T-helper 1 cell treated with Interleukin-12 subunit alpha and Interleukin-12 subunit beta and Interleukin-4 antibody, amounts not matched to agents 30 μg/mL and 1 μg/mL, for 36 hours (primary cell): Measurements from ENCODE around the gene ATAT1.

Experiments
- H3K27ac Mint-ChIP-seq: one replicate; pipeline ENCODE4 v1.8.0; 2021; ENCODE audit warnings: mild to moderate bottlenecking, mixed read lengths
- H3K27me3 Mint-ChIP-seq: one replicate; pipeline ENCODE4 v1.8.0; 2021; ENCODE audit warnings: low read depth, mixed read lengths
- H3K36me3 Mint-ChIP-seq: one replicate; pipeline ENCODE4 v1.8.0; 2021; ENCODE audit warnings: low read depth, mixed read lengths
- H3K4me1 Mint-ChIP-seq: one replicate; pipeline ENCODE4 v1.8.0; 2021; ENCODE audit warnings: low read depth, mixed read lengths
- H3K4me3 Mint-ChIP-seq: one replicate; pipeline ENCODE4 v1.8.0; 2021; ENCODE audit warnings: mild to moderate bottlenecking, moderate library complexity, mixed read lengths
- H3K9me3 Mint-ChIP-seq: one replicate; pipeline ENCODE4 v1.8.0; 2021; ENCODE audit warnings: mixed read lengths

The ATAT1 gene

DNA sequence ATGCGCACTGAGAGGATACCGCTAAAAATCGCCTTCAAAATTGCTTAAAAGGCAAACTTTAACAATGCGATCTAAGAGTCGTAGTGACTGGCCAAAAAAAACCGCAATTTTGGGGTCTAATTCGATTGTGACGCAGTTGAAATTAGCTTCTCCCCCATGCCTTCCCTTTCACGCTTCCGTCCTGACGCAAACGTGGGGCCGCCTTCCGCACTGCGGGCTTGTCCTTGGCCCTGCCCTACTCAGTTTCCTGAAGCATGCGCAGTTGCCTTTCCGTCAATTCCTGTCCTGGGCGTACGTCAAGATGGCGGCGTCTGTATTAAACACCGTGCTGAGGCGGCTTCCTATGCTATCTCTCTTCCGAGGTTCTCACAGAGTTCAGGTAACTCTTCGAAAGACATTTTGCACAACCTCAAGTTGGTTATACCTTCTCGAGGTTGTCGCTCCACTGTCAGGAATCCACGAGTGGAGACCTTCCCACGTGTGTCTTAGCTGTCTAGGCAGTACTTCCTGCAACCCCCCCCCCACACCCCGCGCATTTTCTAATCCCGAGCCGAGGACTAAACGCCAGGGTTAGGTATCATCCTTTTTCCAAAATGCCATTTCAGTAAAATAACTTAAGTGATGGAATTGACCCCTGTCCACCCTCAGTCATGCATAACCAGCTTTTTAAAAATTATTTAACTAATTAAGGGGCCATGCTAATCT lies 9.0 kb upstream of the ATAT1 start, which contains the start of gene MRPS18B:
TSS of gene MRPS18B (plus strand) at position 276 of the 705 bp plus-strand sequence. CDS start at position 302, 26 bp downstream.
- Mint-ChIP-seq H3K27me3 (peaks cover 6% of the 10 kb centered on the region), H3K9me3 (no peaks in the 10 kb centered on the region), H3K36me3 (peaks cover 45% of the 10 kb centered on the region), H3K4me1 (peaks cover 32% of the 10 kb centered on the region), H3K4me3 (peak within 1 kb of the TSS; percentile 95), H3K27ac (peak within 1 kb of the TSS; percentile 98)

- H3K36me3 Mint-ChIP-seq, result peaks cover 47% of the 10 kb centered on the region
These were observed 8.3 kb upstream of the ATAT1 start for GRCh38 chr6:30618270-30618797.

DNA sequence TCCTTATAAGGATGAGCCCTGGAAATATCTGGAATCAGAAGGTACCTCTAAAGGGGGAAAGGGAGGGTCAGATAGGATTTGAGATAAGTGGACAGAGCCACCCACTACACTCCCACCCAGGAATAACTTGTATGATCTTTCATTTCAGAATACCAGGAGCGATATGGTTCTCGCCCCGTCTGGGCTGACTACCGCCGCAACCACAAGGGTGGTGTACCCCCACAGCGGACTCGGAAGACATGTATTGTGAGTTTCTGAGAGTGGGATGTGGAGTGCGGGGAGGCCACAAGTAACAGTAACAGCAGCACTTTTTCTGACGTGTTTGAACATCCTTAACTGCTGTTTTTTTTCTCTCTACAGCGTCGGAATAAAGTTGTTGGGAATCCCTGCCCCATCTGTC lies 7.1 kb upstream of the ATAT1 start:
- no peaks in the 10 kb centered on the region for H3K9me3 Mint-ChIP-seq
- peaks cover 20% of the 10 kb centered on the region for H3K4me1 Mint-ChIP-seq
- H3K4me3 Mint-ChIP-seq, result peak overlapping the region; percentile 95
- peaks cover 6% of the 10 kb centered on the region for H3K27me3 Mint-ChIP-seq
- peak overlapping the region; percentile 98 for H3K27ac Mint-ChIP-seq
- peaks cover 45% of the 10 kb centered on the region for H3K36me3 Mint-ChIP-seq

More at GRCh38 chr6:30618270-30618797, 8.3 kb upstream of the ATAT1 start:
- Mint-ChIP-seq H3K9me3 (no peaks in the 10 kb centered on the region), H3K4me3 (peak overlapping the region; percentile 95), H3K4me1 (peaks cover 29% of the 10 kb centered on the region), H3K27ac (peak overlapping the region; percentile 98), H3K27me3 (peaks cover 6% of the 10 kb centered on the region)

DNA sequence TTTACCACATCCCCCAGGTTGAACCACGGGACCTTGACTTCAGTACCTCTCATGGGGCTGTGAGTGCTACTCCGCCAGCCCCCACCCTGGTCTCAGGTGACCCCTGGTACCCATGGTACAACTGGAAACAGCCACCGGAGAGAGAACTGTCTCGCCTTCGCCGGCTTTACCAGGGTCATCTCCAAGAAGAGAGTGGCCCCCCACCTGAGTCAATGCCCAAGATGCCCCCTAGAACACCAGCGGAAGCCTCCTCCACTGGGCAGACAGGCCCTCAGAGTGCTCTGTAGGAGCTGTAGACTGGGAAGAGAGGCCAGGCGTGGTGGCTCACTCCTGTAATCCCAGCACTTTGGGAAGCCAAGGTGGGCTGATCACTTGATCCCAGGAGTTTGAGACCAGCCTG lies 1.2 kb upstream of the ATAT1 start:
- H3K4me1 Mint-ChIP-seq, result peaks cover 22% of the 10 kb centered on the region
- H3K36me3 Mint-ChIP-seq, result peaks cover 45% of the 10 kb centered on the region
- no peak overlapping the region for H3K4me3 Mint-ChIP-seq
- H3K27ac Mint-ChIP-seq, result peak overlapping the region; percentile 52
- H3K9me3 Mint-ChIP-seq, result no peaks in the 10 kb centered on the region
- H3K27me3 Mint-ChIP-seq, result no peaks in the 10 kb centered on the region

GRCh38 chr6:30635834-30636233 lies 9.2 kb downstream of the ATAT1 start:
- Mint-ChIP-seq H3K27ac (no peak overlapping the region), H3K4me3 (no peak overlapping the region), H3K4me1 (peaks cover 5% of the 10 kb centered on the region), H3K9me3 (no peaks in the 10 kb centered on the region), H3K27me3 (no peaks in the 10 kb centered on the region), H3K36me3 (peaks cover 13% of the 10 kb centered on the region)

GRCh38 chr6:30640481-30640880 lies 13.8 kb downstream of the ATAT1 start:
- Mint-ChIP-seq H3K9me3 (no peaks in the 10 kb centered on the region), H3K4me3 (no peak overlapping the region), H3K27me3 (no peaks in the 10 kb centered on the region), H3K4me1 (peaks cover 11% of the 10 kb centered on the region), H3K36me3 (peaks cover 7% of the 10 kb centered on the region), H3K27ac (no peak overlapping the region)

DNA sequence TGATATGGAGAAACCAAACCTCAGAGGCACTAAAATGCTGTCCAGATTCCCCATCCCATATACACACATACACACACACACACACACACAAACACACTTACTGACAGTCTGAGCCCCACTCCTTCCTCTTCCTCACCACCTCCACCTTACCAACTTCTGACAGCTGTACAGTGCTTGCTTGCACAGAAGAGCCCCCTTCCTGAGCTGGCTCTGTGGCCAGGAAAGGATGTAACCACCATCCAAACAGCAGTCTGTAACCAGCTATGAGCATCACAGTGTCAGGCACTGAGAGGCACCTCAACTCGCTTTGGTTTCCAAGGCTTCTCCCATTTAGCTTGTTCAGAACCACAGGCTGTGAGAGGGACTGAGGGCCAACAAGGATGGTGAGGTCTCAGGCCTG lies 14.4 kb downstream of the ATAT1 start:
- Mint-ChIP-seq H3K27me3 (no peaks in the 10 kb centered on the region), H3K4me1 (peaks cover 11% of the 10 kb centered on the region), H3K4me3 (no peak overlapping the region), H3K27ac (peak overlapping the region; percentile 62), H3K36me3 (peaks cover 11% of the 10 kb centered on the region), H3K9me3 (no peaks in the 10 kb centered on the region)

DNA sequence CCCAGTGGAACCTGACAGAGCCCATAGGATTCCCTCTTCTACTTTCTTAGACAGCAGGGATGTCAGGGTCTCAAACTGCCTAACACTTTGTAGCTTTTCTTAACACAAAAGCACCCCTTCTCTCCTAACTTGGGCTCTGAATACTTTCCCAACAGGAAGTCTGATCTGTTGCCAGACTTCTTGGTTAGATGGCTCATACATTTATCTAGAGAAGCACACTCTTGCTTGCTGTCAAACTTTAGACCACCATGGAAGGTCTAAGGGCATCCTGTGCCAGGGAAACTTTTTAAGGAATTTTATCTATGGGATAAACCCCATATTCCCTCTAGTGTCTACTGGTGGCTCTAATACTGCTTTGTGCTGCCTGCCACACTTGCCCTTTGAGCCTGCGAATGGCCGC lies 17.0 kb downstream of the ATAT1 start:
- H3K9me3 Mint-ChIP-seq, result no peaks in the 10 kb centered on the region
- peaks cover 20% of the 10 kb centered on the region for H3K4me1 Mint-ChIP-seq

GRCh38 chr6:30644769-30645168 lies 18.1 kb downstream of the ATAT1 start:
- peaks cover 15% of the 10 kb centered on the region for H3K36me3 Mint-ChIP-seq
- H3K4me3 Mint-ChIP-seq, result no peak overlapping the region
- H3K27me3 Mint-ChIP-seq, result no peaks in the 10 kb centered on the region
- H3K27ac Mint-ChIP-seq, result no peak overlapping the region
- peaks cover 22% of the 10 kb centered on the region for H3K4me1 Mint-ChIP-seq
- no peaks in the 10 kb centered on the region for H3K9me3 Mint-ChIP-seq

More for the DNA sequence above, 17.0 kb downstream of the ATAT1 start:
- H3K4me3 Mint-ChIP-seq, result no peak overlapping the region
- peaks cover 15% of the 10 kb centered on the region for H3K36me3 Mint-ChIP-seq
- H3K27ac Mint-ChIP-seq, result no peak overlapping the region
- H3K27me3 Mint-ChIP-seq, result no peaks in the 10 kb centered on the region

DNA sequence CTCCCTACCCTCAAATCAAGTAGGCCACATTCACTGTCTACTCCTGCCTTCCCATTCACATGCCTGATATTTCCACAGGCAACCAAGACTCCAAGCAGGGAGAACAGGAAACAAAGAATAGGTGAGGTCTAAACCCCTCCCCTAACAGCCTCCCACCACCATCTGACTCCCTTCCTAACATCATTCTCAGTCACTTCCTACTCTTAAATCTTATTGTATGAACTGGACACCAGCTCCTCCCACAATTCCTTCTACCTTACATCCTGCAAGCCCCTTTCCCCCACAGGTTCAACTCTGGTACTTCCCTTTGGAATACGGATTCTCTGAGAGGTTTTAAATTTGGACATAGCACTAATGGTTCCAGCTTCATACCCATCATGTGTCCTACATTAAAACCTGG lies 19.3 kb downstream of the ATAT1 start:
- Mint-ChIP-seq H3K4me3 (peak overlapping the region; percentile 81), H3K27ac (peak overlapping the region; percentile 33), H3K27me3 (no peaks in the 10 kb centered on the region), H3K4me1 (peaks cover 23% of the 10 kb centered on the region), H3K36me3 (peaks cover 13% of the 10 kb centered on the region), H3K9me3 (no peaks in the 10 kb centered on the region)

DNA sequence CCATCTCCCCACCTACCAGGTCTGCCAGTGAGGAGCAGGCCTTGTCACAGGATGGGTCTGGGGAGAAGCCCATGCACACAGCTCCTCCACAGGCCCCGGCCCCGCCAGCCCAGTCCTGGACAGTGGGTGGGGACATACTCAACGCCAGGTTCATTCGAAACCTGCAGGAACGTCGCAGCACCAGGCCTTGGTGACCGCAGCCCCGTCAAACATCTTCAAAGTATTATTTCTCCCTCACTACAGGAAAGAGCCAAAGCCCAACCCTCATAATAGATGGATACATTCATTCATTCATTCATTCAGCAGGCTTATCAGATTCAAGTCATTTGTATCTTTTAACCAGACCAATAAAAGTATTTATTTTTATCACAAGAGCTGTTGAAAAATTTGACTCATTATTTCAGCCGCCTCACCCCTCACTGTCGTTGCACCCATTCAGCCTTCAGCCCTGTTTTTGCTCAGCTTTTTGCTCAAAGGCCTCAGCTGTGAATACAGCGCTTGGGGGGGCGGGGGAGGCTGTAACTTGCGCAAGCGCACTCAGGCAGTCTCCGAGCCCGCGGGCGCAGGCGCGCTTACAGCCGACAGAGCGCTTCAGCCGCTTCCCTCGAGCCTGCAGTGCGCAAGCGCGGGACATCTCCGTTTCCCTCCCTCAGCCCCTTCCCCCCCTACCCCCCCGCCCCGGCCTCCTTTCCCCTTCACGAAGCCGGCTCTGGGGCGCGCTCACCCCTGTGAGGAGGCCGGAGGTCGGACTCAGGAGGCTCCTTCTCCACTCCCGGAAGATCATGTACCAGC lies 20.0 kb downstream of the ATAT1 start, which contains the start of gene C6orf136:
TSS of gene C6orf136 (plus strand) at position 684 of the 792 bp plus-strand sequence. CDS start at position 783, 99 bp downstream.
- Mint-ChIP-seq H3K4me3 (peak within 1 kb of the TSS; percentile 81), H3K36me3 (peaks cover 14% of the 10 kb centered on the region), H3K4me1 (peaks cover 20% of the 10 kb centered on the region), H3K27ac (peak within 1 kb of the TSS; percentile 89), H3K9me3 (no peaks in the 10 kb centered on the region), H3K27me3 (no peaks in the 10 kb centered on the region)

DNA sequence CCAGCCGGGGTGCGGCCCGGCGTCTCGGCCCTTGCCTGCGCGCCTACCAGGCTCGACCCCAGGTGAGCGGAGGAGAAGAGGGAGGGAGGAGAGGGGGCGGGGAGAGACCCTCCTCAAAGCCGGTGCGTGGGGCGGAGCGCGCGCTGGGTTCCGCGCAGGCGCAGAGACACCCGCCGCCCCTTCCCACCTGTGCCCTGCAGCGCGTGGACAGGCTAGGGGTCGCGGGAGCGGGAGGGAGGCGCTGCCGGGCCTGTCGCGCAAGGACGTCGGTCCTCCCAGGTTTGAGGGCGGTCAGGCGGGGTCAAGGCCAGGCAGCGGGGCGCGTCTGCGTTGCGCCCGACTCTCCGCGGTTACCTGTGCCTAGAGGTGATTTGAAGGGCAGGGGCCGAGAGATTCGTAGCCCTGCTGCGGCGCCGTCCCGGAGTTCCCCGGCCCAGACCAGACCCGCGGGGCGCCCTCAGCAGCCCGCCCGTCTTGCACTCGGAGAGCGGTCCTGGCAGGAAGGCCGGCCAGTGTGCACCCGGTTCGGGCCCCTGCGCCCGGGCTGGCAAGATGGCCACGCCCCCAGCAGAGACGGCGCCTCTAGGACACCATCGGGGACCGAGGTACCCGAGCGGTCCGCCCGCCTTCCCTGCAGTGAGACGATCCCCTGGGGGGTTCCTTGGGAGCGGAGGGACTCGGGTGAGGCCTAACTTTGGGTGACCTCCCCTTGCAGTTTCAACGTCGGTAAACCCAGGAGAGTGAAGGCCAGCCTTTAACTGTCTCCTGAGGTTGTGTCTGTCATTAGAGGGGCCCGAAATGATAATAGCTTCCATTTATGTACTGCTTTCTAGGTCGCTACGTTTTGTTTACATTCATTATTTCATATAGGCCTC lies 20.8 kb downstream of the ATAT1 start:
- H3K4me1 Mint-ChIP-seq, result peaks cover 20% of the 10 kb centered on the region
- peaks cover 22% of the 10 kb centered on the region for H3K36me3 Mint-ChIP-seq
- H3K27ac Mint-ChIP-seq, result peak overlapping the region; percentile 89
- no peaks in the 10 kb centered on the region for H3K27me3 Mint-ChIP-seq
- H3K9me3 Mint-ChIP-seq, result no peaks in the 10 kb centered on the region
- H3K4me3 Mint-ChIP-seq, result peak overlapping the region; percentile 81

DNA sequence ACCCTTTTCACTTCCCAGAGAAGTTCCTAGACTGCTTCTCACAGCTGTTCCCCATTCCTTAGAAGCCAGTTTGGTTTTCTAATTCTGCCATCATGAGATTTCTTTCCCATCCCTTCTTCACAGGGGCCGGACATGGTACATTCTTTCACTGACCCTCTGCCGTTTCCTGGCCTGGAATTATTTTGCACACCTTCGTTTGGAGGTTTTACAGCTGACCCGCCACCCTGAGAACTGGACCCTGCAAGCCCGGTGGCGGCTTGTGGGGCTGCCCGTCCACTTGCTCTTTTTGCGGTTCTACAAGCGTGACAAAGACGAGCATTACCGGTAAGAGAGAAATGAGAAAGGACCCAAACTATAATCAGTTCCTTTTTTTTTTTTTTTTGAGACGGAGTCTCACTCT lies 24.5 kb downstream of the ATAT1 start:
- H3K27me3 Mint-ChIP-seq, result no peaks in the 10 kb centered on the region
- H3K4me1 Mint-ChIP-seq, result peaks cover 11% of the 10 kb centered on the region
- no peak overlapping the region for H3K4me3 Mint-ChIP-seq
- H3K9me3 Mint-ChIP-seq, result no peaks in the 10 kb centered on the region
- H3K27ac Mint-ChIP-seq, result no peak overlapping the region
- peaks cover 39% of the 10 kb centered on the region for H3K36me3 Mint-ChIP-seq
